Kidney (tissue), 14 donors: Measurements from ENCODE around the gene MOGAT2. TPM values are rescaled to one million over a fixed set of nuclear protein-coding genes. Genes with fewer than 3 reads are reported as not detected.

Experiments
- DNase-seq, 5 donors: peaks; one replicate each; pipeline ENCODE4 v3.0.0-alpha.2; 2013 to 2020
- FAIRE-seq: peaks from 2 replicates; lab custom pipeline; 2012; peaks lifted over from hg19 to GRCh38; lab: Jason Lieb, UNC
- H3K27ac ChIP-seq, 2 donors: one replicate each; pipeline ENCODE4 v1.7.0; 2013; ENCODE audit warnings: low read depth in 2 of 2, low read length in 2 of 2, inconsistent platforms in 1 of 2
- H3K27me3 ChIP-seq: one replicate; pipeline ENCODE4 v1.7.1; 2013; ENCODE audit warnings: low read length, inconsistent platforms; ENCODE audit not compliant: control insufficient read depth, insufficient read depth
- H3K36me3 ChIP-seq, 3 donors: one replicate each; pipeline versions ENCODE4 v1.7.0 to v1.7.1; 2013; ENCODE audit warnings: low read length in 3 of 3, control low read depth in 1 of 3, inconsistent platforms in 1 of 3; ENCODE audit not compliant: insufficient read depth in 3 of 3, control insufficient read depth in 2 of 3
- H3K4me1 ChIP-seq, 3 donors: one replicate each; pipeline versions ENCODE4 v1.7.0 to v1.7.1; 2013; ENCODE audit warnings: low read length in 3 of 3, inconsistent platforms in 1 of 3, low read depth in 1 of 3; ENCODE audit not compliant: control insufficient read depth in 2 of 3, insufficient read depth in 2 of 3
- H3K4me3 ChIP-seq, 3 donors: one replicate each; pipeline versions ENCODE4 v1.7.0 to v1.8.1; 2013; ENCODE audit warnings: low read length in 3 of 3, control low read depth in 1 of 3, inconsistent platforms in 1 of 3
- H3K9ac ChIP-seq, 3 donors: one replicate each; pipeline versions ENCODE4 v1.7.0 to v1.7.1; 2013; ENCODE audit warnings: low read length in 3 of 3, control low read depth in 1 of 3, inconsistent platforms in 1 of 3
- H3K9me3 ChIP-seq, 3 donors: one replicate each; pipeline versions ENCODE4 v1.7.0 to v1.7.1; 2013; ENCODE audit warnings: low read length in 3 of 3, control low read depth in 1 of 3, inconsistent platforms in 1 of 3; ENCODE audit not compliant: control insufficient read depth in 2 of 3, insufficient read depth in 1 of 3
- CTCF ChIP-seq: IDR thresholded peaks from 3 replicates; pipeline ENCODE4 v1.5.1; 2012; ENCODE audit warnings: mild to moderate bottlenecking, moderate library complexity, borderline replicate concordance; ENCODE audit not compliant: insufficient read depth; ENCODE audit errors: extremely low read depth
- intact Hi-C: fragments of 100-400 bp; cut with DNase I; formaldehyde crosslinking; loops from one replicate; pipeline ENCODE4 v1.11.1; 2022
- polyA plus RNA-seq: library from polyadenylated mRNA; stranded (reverse); fragments of 350-450 nt; fragmentation: Illumina TruSeq; extraction: RNeasy Lipid Tissue Mini Kit (QIAGEN cat#74804); gene quantifications from one replicate; pipeline ENCODE4 v1.2.3, GENCODE V29; 2014; ENCODE audit warnings: low read depth, low replicate concordance; ENCODE audit not compliant: insufficient read depth
- total RNA-seq: library from RNA; stranded (reverse); fragmentation: NEBNext Ultra II Directional; extraction: Animal tissue kit (Norgen Biotek cat#: 25700); gene quantifications from one replicate; pipeline ENCODE4 v1.2.1, GENCODE V29; 2021
- donor health status: control.
- donor health status: control.
- donor health status: control.
- donor health status: control.
- donor health status: control.
- donor health status: DM: yes; HTN: yes; CAD: no.
- donor health status: Normal renal cell carcinoma (clear cell type).

MOGAT2 gene
- total and polyA plus RNA-seq, 2 donors from 2014 or later: 1.1 TPM; not detected in 1

- Histone ChIP-seq H3K4me3 (no peak overlapping the region), H3K36me3 (no peaks in the 10 kb centered on the region), H3K27me3 (no peaks in the 10 kb centered on the region), H3K9me3 (no peaks in the 10 kb centered on the region), H3K4me1 (peaks cover 0 to under 1% (median 0%) of the 10 kb centered on the region in 3 donors), H3K9ac (no peak overlapping the region), H3K27ac (no peak overlapping the region)
- intact Hi-C loops: no loop called here
- FAIRE-seq (no peak), DNase-seq (peak in 1 of 5 donors; percentile 47)
- TF ChIP-seq CTCF: no peak
Observed at GRCh38 chr11:75780888-75781287, 63.2 kb downstream of the MOGAT2 start.

GRCh38 chr11:75781296-75781695, 63.7 kb downstream of the MOGAT2 start:
- Histone ChIP-seq H3K27me3 (no peaks in the 10 kb centered on the region), H3K36me3 (no peaks in the 10 kb centered on the region), H3K4me3 (no peak overlapping the region), H3K4me1 (peaks cover 0 to 4% (median 0%) of the 10 kb centered on the region in 3 donors), H3K9ac (no peak overlapping the region), H3K9me3 (no peaks in the 10 kb centered on the region), H3K27ac (no peak overlapping the region)
- peak in 1 of 5 donors; percentile 48 for DNase-seq
- intact Hi-C loops: no loop called here
- no peak for TF ChIP-seq CTCF
- FAIRE-seq: no peak

- Histone ChIP-seq H3K27me3 (no peaks in the 10 kb centered on the region), H3K27ac (no peak overlapping the region), H3K4me3 (no peak overlapping the region), H3K9me3 (no peaks in the 10 kb centered on the region), H3K9ac (no peak overlapping the region), H3K4me1 (peaks cover 0 to 5% (median 2%) of the 10 kb centered on the region in 3 donors), H3K36me3 (no peaks in the 10 kb centered on the region)
- no peak for TF ChIP-seq CTCF
- DNase-seq (peak in 1 of 5 donors; percentile 7), FAIRE-seq (no peak)
- intact Hi-C loops: no loop called here
Observed at GRCh38 chr11:75781831-75782230, 64.2 kb downstream of the MOGAT2 start.

Other genes with a start within 250 kb of the MOGAT2 start
- 11.4 TPM for gene GDPD5, start 191.9 kb upstream of the MOGAT2 start, total RNA-seq
- 3.9 TPM for gene GDPD5, start 191.9 kb upstream of the MOGAT2 start, polyA plus RNA-seq
- 104 TPM for gene SERPINH1, start 155.6 kb upstream of the MOGAT2 start, total RNA-seq
- 81.1 TPM for gene SERPINH1, start 155.6 kb upstream of the MOGAT2 start, polyA plus RNA-seq
- gene MAP6, start 48.8 kb upstream of the MOGAT2 start, total RNA-seq: 7.7 TPM
- gene MAP6, start 48.8 kb upstream of the MOGAT2 start, polyA plus RNA-seq: 21.3 TPM
- gene DGAT2, start 50.9 kb downstream of the MOGAT2 start, total RNA-seq: 1.4 TPM
- 7.0 TPM for gene DGAT2, start 50.9 kb downstream of the MOGAT2 start, polyA plus RNA-seq
- 27.9 TPM for gene UVRAG, start 97.4 kb downstream of the MOGAT2 start, total RNA-seq
- 7.2 TPM for gene UVRAG, start 97.4 kb downstream of the MOGAT2 start, polyA plus RNA-seq